Testis (tissue), 3 donors: ENCODE results near the gene GPR176. TPM values are rescaled to one million over a fixed set of nuclear protein-coding genes. Genes with fewer than 3 reads are reported as not detected.

Experiments used
- DNase-seq: peaks from one replicate; pipeline ENCODE4 v3.0.0-alpha.2; 2019
- H3K27ac ChIP-seq, 2 donors: fragments of 200-600 bp; sonication (generic); one replicate each; pipeline ENCODE4 v1.5.1; 2019
- H3K27me3 ChIP-seq: fragments of 200-600 bp; sonication (generic); one replicate; pipeline ENCODE4 v1.5.1; 2019
- H3K36me3 ChIP-seq: fragments of 200-600 bp; sonication (generic); one replicate; pipeline ENCODE4 v1.5.1; 2017; ENCODE audit warnings: low read depth; ENCODE audit errors: missing control alignments
- H3K4me1 ChIP-seq: fragments of 200-600 bp; sonication (generic); one replicate; pipeline ENCODE4 v1.5.1; 2019
- H3K4me3 ChIP-seq, 2 donors: fragments of 200-600 bp; sonication (generic); one replicate each; pipeline ENCODE4 v1.5.1; 2017 to 2019
- H3K9me3 ChIP-seq: fragments of 200-600 bp; sonication (generic); one replicate; pipeline ENCODE4 v1.5.1; 2017
- POLR2A ChIP-seq: fragments of 450-650 bp; IDR thresholded peaks from one replicate; pipeline ENCODE4 v1.6.1; 2017; ENCODE audit warnings: antibody characterized with exemption, mild to moderate bottlenecking, moderate library complexity
- WGBS, 2 donors: methylation state at CpG; one replicate each; pipeline ENCODE4 v1.1.5; 2018; 5-methylcytosine and 5-hydroxymethylcytosine counted together
- intact Hi-C: fragments of 100-400 bp; cut with DNase I; formaldehyde crosslinking; loops from one replicate; pipeline ENCODE4 v1.15.1; 2023; ENCODE audit warnings: low total_unique reads
- polyA plus RNA-seq: library from polyadenylated mRNA; stranded (reverse); fragments of 350-450 nt; fragmentation: Illumina TruSeq; extraction: RNeasy Lipid Tissue Mini Kit (QIAGEN cat#74804); gene quantifications from one replicate; pipeline ENCODE4 v1.2.3, GENCODE V29; 2014; ENCODE audit warnings: low read depth, low replicate concordance; ENCODE audit not compliant: insufficient read depth
- total RNA-seq, 2 donors: library from RNA; depleted of rRNA; stranded (reverse); fragments of >200 nt; gene quantifications; one replicate each; pipeline ENCODE4 v1.2.3, GENCODE V29; 2016
- TF ChIP-seq, protein P1 (sequence below), 3 experiments: fragments of 450-650 bp in 2 of 3; fragments of 200-600 bp in 1 of 3; sonication (generic) in 1 of 3; IDR thresholded peaks; one replicate each; pipeline ENCODE4 v1.5.1; 2016 to 2019; ENCODE audit warnings: antibody characterized with exemption in 3 of 3, mild to moderate bottlenecking in 2 of 3, moderate library complexity in 1 of 3

The GPR176 gene
- total and polyA plus RNA-seq, 3 donors from 2014 or later: 22.0 to 34.1 (median 23.1) TPM

DNA sequence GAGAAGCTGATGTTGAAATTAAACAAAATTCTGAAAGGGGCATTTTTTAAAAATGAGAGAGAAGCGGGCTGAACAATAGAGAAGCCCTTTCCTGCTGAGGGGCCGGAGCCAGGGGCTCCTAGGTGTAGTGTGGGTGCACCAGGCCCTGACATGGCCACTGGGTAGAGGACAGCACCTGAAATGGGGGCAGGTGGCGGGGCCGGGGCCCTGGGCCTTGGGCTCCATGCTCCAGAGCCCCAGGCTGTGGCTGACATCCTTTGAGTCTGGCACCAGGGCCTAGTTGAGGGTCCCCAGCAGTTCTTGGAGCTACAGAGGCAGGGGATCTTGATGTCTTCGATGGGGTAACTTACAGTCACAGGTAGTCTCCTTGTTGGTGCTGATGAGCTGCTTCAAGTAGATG, 6.5 kb upstream of the GPR176 start:
- TF ChIP-seq, protein P1, sequence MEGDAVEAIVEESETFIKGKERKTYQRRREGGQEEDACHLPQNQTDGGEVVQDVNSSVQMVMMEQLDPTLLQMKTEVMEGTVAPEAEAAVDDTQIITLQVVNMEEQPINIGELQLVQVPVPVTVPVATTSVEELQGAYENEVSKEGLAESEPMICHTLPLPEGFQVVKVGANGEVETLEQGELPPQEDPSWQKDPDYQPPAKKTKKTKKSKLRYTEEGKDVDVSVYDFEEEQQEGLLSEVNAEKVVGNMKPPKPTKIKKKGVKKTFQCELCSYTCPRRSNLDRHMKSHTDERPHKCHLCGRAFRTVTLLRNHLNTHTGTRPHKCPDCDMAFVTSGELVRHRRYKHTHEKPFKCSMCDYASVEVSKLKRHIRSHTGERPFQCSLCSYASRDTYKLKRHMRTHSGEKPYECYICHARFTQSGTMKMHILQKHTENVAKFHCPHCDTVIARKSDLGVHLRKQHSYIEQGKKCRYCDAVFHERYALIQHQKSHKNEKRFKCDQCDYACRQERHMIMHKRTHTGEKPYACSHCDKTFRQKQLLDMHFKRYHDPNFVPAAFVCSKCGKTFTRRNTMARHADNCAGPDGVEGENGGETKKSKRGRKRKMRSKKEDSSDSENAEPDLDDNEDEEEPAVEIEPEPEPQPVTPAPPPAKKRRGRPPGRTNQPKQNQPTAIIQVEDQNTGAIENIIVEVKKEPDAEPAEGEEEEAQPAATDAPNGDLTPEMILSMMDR (IDR thresholded peaks at IDR 0.05): no peak
- no peak for TF ChIP-seq POLR2A
- H3K27ac ChIP-seq: no peak overlapping the region
- 95 to 96% methylated on average over 5 of the region's 5 CpGs for WGBS, 2 donors
- no peaks in the 10 kb centered on the region for H3K4me1 ChIP-seq
- DNase-seq: no peak
- H3K9me3 ChIP-seq: no peaks in the 10 kb centered on the region
- H3K36me3 ChIP-seq: no peaks in the 10 kb centered on the region
- intact Hi-C loops: no loop called here
- H3K4me3 ChIP-seq: no peak overlapping the region
- H3K27me3 ChIP-seq: no peaks in the 10 kb centered on the region

GRCh38 chr15:39925112-39925842, 5.2 kb upstream of the GPR176 start:
- WGBS, 2 donors: 74 to 82% methylated on average over 5 of the region's 5 CpGs
- DNase-seq: no peak
- Histone ChIP-seq H3K9me3 (no peaks in the 10 kb centered on the region), H3K27ac (no peak overlapping the region), H3K4me1 (no peaks in the 10 kb centered on the region), H3K36me3 (no peaks in the 10 kb centered on the region), H3K27me3 (no peaks in the 10 kb centered on the region), H3K4me3 (no peak overlapping the region)
- intact Hi-C loops: no loop called here
- TF ChIP-seq, protein P1 (IDR thresholded peaks at IDR 0.05): no peak
- no peak for TF ChIP-seq POLR2A

DNA sequence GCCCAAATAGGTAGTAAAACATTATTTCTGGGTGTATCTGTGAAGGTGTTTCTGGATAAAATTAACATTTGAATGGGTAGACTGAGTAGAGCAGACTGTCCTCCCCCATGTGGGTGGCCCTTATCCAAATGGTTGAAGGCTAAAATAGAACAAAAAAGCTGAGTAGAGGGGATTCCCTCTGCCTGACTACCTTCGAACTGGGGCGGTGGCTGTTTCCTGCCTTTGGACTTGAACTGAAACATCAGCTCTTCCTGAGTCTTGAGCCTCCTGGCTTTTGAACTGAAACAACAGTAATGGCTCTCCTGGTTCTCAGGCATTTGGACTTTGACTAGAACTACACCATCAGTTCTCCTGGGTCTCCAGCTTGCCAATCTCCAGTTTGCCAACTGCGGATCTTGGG, 4.4 kb upstream of the GPR176 start:
- H3K9me3 ChIP-seq: no peaks in the 10 kb centered on the region
- TF ChIP-seq, protein P1 (IDR thresholded peaks at IDR 0.05): no peak
- no peak for TF ChIP-seq POLR2A
- H3K27ac ChIP-seq: no peak overlapping the region
- no peak for DNase-seq
- H3K4me1 ChIP-seq: no peaks in the 10 kb centered on the region
- no peak overlapping the region for H3K4me3 ChIP-seq
- intact Hi-C loops: no loop called here
- no peaks in the 10 kb centered on the region for H3K36me3 ChIP-seq
- 79 to 85% methylated on average over 3 of the region's 3 CpGs for WGBS, 2 donors
- H3K27me3 ChIP-seq: no peaks in the 10 kb centered on the region

DNA sequence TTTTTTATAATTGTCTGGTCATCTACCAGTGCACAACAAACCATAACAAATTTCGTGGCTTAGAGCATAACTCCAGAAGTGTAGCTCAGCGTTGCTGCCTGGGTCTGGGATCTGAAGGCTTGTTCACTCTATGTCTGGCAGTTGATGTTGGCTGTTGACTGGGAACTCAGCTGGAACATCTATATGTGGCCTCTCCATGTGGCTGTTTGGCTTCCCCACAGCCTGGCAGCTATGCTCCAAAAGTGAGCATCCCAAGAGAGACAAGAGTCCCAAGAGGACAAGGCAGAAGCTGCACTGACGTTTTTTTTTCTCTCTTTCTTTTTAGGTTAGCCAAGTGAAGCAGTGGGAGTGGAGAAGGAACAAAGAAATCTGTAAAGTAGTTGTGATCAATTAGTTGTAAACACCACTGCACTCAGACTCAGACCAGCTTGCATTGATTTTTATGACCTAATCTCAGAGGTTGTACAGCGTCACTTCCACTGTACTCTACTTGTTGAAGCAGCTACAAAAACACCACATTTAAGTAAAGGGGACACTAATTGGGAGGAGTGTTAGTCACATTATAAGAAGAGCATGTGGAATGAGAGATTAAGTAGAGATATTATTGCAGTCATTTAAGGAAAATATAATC, 2.5 kb upstream of the GPR176 start:
- H3K27me3 ChIP-seq: no peaks in the 10 kb centered on the region
- no peaks in the 10 kb centered on the region for H3K4me1 ChIP-seq
- no peak overlapping the region for H3K27ac ChIP-seq
- H3K36me3 ChIP-seq: no peaks in the 10 kb centered on the region
- H3K9me3 ChIP-seq: no peaks in the 10 kb centered on the region
- H3K4me3 ChIP-seq: no peak overlapping the region
- TF ChIP-seq, protein P1 (IDR thresholded peaks at IDR 0.05): no peak
- TF ChIP-seq POLR2A: no peak
- WGBS, 2 donors: 48 to 50% methylated on average over 4 of the region's 4 CpGs
- DNase-seq: no peak
- intact Hi-C loops: no loop called here
